ENCODE measurements around the gene LHFPL6.
"Not testable (repeated sequence)": the region's sequence is repeated elsewhere in the genome, so short reads cannot be mapped to it uniquely, and the experiment has no call there.

The LHFPL6 gene

DNA sequence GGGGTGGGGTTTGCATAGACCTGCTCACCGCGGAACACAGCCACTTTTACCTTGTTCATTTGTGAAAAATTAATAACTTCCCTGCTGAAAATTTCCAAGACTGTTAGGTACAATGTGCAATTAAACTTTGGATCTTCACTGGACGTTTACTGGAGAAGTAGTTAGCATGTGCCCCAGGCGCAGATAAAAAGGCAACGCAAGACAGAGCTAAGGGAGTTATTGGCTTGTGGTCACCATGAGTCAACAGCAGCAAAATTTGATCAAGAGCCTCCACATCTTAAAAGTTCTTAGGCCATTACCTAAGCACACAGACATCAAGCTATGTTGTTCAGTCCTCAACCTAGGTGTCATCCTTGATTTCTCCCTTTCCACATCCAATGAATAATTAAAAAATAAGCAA lies 257.0 kb downstream of the LHFPL6 start:
- no peak for DNase-seq (ENCODE audit: low read depth)

DNA sequence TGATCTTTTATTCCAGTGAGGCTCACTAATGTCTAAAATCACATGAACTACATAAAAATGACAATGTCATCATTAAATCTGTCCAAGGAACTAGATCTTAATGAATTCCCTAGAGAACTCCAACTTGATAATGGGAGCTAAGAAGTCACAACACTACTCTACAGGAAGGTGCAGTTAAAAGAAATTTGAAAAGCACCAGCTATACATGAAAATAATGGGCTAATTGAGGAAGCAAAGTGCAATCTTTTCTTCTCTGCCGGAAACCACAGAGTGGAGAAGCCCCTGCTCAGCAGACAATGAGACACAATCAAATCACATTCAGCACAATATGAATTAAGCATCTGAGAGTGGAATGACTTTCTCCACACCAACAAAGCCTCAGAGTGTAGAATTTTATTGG lies 261.7 kb downstream of the LHFPL6 start:
- DNase-seq (ENCODE audit: low read depth) = no peak

DNA sequence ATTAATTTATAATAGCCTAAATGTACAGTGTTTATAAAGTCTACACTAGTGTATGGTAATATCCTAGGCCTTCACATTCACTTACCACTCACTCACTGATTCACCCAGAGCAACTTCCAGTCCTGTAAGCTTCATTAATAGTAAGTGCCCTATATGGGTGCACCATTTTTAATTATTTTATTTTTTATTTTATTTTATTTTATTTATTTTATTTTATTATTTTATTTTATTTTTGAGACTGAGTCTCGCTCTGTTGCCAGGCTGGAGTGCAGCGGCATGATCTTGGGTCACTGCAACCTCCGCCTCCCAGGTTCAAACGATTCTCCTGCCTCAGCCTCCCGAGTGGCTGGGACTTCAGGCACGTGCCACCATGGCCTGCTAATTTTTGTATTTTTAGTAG lies 264.9 kb downstream of the LHFPL6 start:
- DNase-seq (ENCODE audit: low read depth) = not testable (repeated sequence)

DNA sequence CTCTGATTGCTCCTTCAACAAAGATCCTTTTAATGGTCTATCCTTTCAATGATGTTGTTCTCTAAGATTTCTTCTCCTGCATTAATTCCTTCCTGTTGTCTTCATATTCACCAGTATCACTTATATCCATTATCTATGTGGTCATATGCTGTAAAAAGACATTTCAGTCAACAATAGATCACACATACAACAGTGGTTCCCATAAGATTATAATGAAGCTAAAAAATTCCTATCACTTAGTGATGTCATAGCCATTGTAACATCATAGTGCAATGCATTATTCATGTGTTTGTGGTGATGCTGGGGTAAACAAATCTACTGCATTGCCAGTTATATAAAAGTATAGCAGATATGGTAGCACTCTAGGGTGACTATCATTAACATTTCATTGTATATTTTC lies 266.1 kb downstream of the LHFPL6 start:
- no peak for DNase-seq (ENCODE audit: low read depth)

DNA sequence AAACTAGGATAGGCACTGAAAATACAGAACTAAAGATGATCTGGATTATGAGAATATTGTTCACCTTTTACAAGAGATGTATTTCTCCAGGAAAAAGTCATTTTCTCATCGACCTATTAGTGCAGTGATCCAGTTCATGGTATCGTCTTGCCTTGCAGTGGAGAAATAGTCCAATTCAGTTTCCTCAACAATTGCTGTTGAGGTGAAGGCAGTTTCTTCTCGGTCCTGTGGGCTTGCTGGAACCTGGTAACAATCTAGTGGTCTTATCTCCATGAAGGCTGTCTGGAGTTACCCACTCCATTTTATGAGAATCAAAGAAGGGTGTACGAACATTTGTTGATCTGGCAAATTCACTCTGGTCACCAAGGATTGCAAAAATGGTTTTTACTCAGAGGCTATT lies 266.8 kb downstream of the LHFPL6 start:
- no peak for DNase-seq (ENCODE audit: low read depth)

DNA sequence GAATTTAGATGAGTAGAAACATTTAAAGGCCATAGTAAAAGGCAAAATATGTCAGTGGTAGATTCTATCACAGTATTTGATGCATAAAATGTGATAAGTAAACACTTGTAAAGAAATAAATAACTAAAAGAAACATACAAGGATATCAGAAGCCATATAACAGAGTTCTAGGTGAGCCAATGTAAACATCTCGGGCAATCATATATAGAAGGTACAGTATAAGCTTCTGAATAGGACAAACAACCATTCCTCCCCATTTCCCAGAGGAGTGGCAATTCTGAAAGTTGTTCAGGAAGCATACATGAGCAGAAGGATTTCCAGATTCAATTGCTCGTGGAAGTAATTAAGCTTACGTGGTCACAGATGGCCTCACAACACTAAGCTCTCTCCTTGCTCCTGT lies 267.3 kb downstream of the LHFPL6 start:
- no peak for DNase-seq (ENCODE audit: low read depth)

DNA sequence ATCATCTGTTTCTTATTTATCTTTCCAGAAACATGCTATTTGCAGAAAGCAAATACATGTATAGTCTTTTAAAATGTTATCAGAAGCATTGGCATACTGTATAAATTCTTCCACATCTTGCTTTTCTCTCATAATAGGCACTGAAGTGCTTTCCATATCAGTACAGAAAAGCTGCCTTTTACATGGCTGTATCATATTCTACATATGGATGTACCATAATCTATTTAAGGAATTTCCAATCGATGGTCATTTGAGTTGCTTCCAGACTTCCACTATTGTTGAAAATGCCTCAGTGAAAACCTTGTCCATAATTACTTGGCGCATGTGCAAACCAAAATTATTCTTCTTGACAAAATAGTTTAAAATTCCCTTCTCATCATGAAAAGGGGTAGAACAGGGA lies 272.5 kb downstream of the LHFPL6 start:
- no peak for DNase-seq (ENCODE audit: low read depth)

DNA sequence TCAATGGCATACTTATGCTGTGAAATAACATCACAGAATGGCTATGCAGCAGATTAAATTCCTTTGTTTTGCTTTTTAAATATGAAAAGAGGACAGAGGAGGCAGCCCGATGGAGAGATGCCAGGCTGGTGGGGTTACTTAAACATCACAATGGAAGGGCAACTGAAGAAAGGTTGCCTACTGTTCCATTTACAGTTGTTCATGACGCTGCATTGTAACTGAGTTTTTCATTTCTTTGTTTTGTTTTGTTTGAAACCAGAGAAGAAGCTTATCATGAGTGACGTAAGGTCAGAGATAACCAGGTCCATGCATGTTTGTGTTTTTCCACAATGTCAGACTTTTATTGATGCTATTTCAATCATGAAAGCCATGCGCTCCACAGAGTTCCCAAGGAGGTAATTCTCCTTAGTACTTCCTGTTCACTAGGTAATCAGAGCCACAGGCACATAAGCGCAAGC lies 273.8 kb downstream of the LHFPL6 start:
- no peak for DNase-seq (ENCODE audit: low read depth)

DNA sequence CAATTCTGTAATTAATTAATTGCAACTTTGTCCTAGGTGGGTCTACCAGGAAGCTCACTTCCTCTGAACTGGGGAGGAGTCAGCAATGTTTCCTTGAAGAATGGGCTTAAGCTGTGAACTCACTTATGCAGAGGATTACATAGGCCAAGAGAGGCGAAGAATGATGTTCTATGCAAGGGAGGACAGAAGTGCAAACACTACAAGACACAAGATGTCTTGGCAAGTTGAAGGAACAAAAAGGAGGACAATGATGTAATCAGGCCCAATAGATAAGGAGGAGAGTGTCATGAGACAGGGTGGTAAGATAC lies 275.9 kb downstream of the LHFPL6 start:
- no peak for DNase-seq (ENCODE audit: low read depth)

DNA sequence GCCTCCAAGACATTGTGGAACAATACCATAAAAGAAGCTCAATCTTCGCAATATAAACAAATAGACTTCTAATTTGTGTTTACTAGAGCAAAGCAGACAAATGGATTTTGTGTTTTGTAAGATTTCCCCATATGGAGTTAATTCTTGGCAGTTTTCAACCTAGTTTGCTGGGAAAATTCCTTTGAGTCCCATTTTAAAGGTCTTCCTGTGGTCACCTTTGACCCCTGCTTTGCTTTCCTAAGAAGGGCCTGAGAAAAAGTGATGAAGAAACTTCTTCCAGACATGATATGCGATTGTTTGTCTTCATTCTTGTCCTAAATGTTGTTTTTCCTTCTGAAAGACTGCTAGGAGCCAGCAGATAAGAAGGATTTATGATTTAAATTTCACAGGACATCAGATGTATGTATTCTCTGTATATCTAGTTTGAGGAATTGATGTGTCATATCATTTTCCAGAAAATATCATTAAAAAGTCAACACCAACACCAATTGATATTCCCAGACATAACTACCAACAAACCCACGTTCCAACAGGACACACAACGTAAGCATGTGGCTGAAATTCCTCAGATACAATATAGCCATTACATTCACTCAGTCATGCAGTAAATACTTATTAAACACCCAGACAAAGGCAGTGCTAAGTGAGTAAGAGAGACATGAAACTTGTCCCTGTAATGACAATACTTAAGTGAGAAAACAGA lies 276.4 kb downstream of the LHFPL6 start:
- DNase-seq (ENCODE audit: low read depth) = no peak

DNA sequence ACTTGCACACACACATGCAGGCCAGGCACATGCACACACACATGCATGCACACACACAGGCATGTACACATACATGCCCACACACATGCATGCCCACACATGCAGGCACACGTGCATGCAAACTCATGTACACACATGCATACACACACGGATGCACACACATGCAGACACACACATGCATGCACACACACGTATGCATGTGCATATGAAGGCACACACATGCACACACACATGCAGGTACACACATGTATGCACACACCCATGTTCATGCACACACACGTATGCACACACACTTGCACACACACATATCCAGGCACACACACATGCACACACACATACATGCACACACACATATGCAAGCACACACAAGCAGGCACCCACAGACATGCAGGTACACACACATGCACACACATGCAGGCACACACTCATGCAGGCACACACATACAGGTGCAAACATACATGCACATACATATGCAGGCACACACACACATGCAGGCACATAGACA lies 278.1 kb downstream of the LHFPL6 start:
- no peak for DNase-seq (ENCODE audit: low read depth)

DNA sequence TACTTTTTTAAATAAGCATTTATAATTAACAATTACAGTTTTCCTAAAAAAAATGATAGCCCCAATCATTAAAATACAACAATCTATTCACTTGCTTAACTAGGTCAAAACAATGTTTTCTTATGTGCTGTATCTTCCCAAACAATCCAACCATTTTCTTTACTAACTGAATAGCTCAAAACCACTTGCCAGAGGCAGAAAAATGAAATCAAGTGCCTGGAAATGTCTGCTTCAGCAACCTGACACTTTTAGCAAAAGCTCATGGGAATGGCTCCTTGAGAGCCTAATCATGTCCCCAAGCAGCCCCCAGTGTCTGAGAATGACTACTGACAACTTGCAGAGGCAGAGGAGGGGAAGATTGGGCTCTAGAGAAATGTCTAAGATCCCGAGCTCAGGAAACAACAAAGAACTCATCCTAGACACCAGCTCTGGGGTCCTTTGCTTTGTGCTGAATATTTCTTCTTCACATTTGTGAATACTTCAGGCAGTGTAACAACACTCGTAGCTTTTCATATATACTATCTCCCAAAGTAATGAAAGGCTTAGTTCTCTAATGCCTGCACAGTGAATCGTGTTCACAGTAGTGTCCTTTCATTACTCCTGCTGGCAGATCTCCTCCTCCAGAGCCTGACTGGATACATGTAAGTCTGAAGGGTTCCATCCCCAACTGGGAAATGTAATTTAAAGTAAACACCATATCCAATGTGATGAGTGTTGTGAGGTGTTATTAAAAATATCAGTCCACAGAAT lies 280.0 kb downstream of the LHFPL6 start:
- DNase-seq (ENCODE audit: low read depth) = no peak

DNA sequence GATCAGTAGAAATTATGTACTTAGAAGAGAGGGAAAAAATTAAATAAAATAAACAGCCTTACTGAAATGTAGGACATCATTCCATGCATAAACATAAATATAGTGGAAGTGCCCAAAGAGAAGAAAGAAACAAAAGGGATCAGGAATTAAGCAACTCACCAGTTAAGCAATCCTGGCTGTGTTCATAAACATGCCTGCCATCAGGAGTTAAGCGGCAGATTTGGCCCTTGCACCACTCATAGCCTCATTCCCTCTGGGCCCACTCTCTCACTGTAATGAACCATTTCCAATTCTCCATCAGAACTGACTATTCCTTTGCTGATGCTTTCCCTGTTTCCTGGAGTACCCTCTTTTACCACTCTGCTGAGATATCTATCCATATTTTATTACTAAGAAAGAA lies 281.4 kb downstream of the LHFPL6 start:
- no peak for DNase-seq (ENCODE audit: low read depth)

DNA sequence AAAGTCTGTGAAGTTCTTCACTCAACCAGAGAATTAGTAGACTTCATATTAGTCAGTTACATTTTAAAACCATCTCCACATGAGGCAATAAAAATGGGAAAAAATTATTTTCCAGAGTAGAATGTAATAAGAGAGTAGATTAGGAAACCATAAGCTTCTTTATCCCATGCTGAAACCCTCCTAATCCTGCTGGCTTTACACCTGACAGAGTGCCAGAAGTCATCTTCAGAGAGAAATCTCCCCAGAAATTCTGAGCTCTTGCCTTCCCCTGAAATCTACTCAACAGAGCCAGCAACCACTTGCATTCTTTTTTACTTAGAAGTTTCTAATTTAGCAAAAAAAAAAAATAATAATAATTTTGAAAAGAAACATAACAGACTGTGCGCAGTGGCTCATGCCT lies 284.8 kb downstream of the LHFPL6 start:
- DNase-seq (ENCODE audit: low read depth) = no peak

DNA sequence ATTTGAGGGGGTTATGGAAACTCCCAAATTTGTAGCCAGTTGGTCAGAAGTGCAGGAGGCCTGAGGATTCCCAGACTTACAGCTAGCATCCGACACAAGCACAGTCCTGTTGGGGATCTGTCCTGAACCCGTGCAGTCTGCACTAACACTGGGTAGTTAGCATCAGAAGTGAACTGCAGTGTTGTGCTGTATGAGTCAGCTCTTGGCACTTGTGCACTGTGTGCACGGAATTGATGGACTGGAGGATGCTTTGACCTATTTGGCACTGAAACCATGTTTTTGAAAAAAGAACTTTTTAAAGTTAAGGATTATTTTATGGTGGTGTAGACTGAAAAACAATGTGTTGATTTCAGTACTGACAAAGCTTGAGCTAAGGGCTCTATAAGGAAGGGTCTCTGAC lies 285.7 kb downstream of the LHFPL6 start:
- DNase-seq (ENCODE audit: low read depth) = no peak

DNA sequence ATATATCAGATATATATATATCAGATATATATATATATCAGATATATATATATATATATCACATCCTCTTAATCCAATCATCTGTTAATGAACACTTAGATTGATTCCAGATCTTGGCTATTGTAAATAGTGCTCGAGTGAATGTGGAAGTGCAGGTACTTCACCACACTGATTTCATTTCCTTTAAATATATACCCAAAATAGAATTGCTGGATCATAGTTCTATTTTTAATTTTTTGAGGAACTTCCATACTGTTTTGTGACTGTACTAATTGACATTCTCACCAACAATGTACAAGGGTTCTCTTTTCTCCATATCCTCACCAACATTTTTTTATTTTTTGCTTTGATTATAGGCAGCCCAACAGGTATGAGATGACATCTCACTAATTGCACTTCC lies 287.2 kb downstream of the LHFPL6 start:
- DNase-seq (ENCODE audit: low read depth) = no peak

DNA sequence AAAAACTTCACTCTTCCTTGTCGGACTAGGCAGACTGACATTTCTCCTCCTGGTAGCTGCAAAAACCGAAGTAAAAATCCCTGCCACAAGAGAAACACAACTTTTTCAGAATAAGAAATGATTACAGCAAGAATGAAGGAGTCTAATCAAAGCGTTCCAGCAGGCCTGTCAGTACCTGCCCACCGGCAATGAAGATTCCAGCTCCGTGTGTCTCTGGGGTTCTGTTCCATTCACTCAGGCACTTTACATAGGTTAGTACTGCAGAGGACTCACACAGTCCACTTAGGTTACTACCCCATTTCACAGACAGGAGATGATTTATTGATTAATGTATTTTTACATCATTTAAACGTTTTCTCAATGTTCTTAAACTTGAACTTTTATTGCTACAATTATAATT lies 289.3 kb downstream of the LHFPL6 start:
- DNase-seq (ENCODE audit: low read depth) = no peak

DNA sequence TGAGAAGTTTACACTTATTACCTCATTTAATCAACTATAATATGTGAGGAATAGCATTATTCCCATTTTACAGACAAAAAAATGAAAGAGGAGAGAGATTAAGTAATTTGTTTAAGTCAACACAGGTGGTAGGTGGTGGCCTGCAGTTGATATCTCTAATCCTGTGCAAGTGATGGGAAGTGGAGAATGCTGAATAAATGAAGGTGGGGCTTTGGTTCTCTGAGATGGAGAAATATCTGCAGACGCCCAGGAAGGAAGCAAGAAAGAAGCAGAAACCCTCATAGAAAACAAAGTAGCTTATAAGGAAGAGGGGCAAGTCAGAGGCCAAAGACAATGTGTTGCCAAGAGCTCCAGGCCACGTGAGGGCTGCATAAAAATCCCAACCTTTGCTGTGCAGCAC lies 290.4 kb downstream of the LHFPL6 start:
- no peak for DNase-seq (ENCODE audit: low read depth)

DNA sequence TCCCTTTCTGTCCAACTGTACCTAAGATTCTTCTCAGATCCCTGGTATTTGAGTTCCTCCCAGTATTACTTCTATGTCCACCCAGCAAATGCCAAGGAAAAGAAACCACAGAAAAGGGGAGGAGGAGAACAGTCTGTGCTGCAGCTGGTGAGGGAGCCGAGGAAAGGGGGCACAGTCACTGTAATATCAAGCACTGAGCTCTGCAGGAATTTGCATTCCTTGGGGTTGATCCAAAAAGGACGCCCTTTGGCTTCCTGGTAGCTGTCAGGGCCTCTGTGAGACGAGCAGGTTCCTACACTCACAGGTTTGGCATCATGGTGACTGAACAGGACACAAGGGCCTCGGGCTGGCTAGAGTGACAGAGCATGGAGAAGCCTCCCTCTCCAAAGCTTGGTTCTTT lies 291.4 kb downstream of the LHFPL6 start:
- no peak for DNase-seq (ENCODE audit: low read depth)

DNA sequence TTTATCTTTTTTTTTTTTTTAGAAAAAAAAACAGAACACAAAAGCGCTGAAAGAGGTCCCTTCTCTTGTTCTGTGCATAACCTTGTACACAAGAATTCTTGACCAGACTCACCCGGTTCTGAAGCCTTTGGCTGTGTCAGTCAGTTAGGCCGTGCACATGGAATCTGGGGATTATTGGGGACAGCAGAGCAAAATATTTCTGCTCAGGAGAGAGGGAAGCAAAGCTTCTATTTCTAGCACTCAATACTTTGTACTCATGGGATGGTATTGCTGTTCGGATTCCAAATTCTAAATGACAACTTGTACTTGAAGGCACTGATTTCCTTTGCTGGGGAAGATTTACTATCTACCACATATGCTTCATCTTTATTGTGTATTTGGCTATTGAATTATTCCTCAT lies 292.0 kb downstream of the LHFPL6 start:
- no peak for DNase-seq (ENCODE audit: low read depth)

DNA sequence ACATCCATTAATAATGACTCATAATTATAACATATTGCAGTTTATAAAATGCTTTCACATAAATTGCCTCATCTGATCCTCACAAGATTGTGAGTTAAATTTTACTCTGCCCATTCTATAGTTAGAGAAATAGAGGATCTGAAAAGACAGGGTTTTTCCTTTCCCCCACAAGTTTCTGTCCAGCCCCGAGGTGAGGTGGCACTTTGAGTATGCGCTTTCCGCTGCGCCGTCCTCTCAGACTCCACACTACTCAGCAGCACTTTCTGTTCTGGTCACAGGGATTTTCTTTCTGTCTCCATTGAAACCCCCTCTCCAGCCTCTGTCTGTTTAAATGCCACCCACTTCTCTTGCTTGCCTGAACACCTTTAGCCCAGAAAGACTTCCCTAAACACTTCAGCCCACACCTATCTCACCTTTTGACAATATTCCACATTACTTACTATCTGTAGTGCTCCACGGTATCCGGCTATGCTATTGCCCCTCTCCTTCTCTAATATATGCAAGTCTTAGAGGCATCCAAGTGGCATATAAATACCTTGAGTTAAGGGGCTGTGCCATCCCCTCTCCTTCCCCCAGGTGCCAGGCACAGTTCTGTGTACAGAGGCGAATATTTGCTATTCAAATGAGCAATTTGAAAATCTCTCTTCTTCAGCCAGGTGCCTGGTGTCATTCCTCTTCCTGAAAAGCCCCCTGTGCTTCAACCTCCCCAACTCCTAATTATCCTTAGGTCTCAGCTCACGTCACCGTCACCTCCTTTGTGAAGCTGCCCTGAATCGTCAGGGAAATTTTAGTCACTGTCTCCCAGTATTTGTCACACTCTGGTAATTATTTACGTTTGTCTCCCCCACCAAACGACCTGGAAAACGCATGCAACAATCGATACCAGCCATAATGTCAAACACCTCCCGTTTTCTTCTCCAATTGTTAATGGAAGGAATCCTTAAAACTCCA lies 296.1 kb downstream of the LHFPL6 start:
- peak; percentile 8 for DNase-seq (ENCODE audit: low read depth)

DNA sequence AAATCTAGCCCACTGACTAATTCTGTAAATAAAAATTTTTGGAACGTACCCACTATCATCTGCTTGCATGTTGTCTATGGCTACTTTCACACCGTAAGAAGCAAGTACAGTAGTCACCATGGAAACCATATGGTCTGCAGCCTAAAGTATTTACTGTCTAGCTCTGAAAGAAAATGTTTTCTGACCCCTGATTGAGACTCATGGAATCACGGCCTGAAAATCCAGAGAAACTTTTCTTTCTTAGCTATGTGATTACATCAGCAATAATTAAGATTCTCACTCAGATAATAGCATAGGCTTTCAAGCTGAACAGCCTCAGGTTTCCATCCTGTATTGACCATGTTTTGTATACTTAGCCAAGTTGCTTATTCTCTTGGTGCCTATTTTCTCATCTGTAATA lies 300.2 kb downstream of the LHFPL6 start:
- no peak for DNase-seq (ENCODE audit: low read depth)

DNA sequence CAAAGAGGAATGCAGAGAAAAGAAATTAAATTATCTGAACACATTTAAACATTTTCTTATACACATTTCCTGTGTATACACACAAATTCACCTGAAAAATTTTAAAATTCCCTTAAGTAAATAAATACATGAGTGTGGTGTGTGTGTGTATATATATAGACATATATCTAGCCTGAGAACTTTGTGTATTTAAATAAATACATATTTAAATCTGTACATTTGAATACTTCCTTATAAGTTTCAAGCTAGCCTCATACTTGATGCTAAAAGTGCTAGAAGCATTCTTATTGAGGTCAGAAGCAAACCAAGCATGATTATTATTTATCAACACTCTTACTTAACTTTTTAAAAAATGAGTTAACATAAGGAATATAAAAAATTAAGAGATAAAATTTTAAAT lies 304.0 kb downstream of the LHFPL6 start:
- DNase-seq (ENCODE audit: low read depth) = no peak
